OCI-LY7 (cell line): ENCODE data around the gene NAA15.

Experiments
- CTCF ChIP-seq: fragments of 200-600 bp; sonication (generic); conservative IDR thresholded peaks from 2 replicates; pipeline ENCODE4 v1.5.1; 2014; ENCODE audit warnings: mild to moderate bottlenecking, antibody characterized with exemption, low read length, moderate library complexity, mixed read lengths
- EZH2phosphoT487 ChIP-seq: fragments of 200-600 bp; sonication (generic); IDR thresholded peaks from 2 replicates; pipeline ENCODE4 v1.6.1; 2018; ENCODE audit warnings: low read depth, borderline replicate concordance, mild to moderate bottlenecking, mixed run types, antibody characterized with exemption, low read length, moderate library complexity, mixed read lengths

- no peak for TF ChIP-seq CTCF
- no peak for TF ChIP-seq EZH2phosphoT487
Observed at GRCh38 chr4:139389102-139389501, 87.8 kb downstream of the NAA15 start.
